Measurements from ENCODE around the gene PSMC5.

DNA sequence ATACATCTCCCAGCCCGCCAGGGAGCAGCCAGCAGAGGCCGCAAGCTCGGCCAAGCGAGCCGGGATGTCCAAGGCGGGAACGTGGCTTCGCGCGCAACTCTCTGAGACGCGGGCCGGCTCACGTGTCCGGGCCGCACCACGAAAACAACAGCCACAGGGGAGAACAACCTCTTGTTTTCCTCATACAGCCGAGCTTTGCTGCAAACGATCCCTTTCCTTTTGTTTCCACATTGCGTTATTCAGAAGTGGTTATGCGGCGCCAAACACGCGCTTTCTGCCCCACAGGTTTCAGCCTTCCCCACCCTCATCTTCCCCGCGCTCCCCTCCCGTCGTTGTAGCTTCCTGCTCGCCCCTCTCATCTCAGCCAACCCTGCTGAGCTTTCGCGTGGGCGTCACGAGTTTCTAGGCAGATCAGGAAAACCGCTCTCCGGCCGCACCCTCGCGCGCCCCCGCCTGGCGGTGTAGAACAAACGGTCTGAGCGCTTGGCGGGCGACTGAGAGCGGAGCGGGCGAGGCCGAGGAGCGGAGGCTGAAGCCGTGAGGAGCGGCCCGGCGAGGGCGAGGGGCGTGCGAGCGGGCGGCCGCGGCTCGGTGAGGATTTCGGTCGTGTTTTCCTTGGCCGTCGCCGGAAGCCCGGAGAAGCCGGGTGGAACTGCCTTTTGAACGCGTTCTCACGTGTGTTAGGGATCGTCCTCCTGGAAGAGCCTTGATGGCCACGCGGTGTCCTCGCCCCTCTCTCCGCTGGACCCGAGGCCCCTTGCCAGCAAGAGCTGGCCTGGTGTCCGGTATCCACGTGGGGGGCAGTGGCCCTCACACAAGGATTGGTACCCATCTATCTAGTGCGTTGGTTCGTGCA lies 21.8 kb downstream of the PSMC5 start:
- TF ChIP-seq POLR2A (IDR thresholded peaks at IDR 0.05; ENCODE audit: low read depth, low read length): no peak
- TF ChIP-seq CTCF (IDR thresholded peaks at IDR 0.05; ENCODE audit: extremely low read depth in 1 of 2, insufficient read depth in 1 of 2, low read depth in 1 of 2, low read length in 2 of 2): peak; percentile 84 to 87
- peak; percentile 34 for TF ChIP-seq POLR2AphosphoS5 (IDR thresholded peaks at IDR 0.05; ENCODE audit: insufficient read depth, low read depth, low read length)
- TF ChIP-seq, protein P1, sequence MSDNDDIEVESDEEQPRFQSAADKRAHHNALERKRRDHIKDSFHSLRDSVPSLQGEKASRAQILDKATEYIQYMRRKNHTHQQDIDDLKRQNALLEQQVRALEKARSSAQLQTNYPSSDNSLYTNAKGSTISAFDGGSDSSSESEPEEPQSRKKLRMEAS (IDR thresholded peaks at IDR 0.05; ENCODE audit: insufficient read depth, insufficient read length): peak; percentile 91
- TF ChIP-seq JUN (IDR thresholded peaks at IDR 0.05; ENCODE audit: borderline replicate concordance, insufficient read depth, insufficient read length, low read depth): no peak
- no peak for TF ChIP-seq FOS (IDR thresholded peaks at IDR 0.05; ENCODE audit: borderline replicate concordance, insufficient read depth, low read length)
- TF ChIP-seq GATA2 (IDR thresholded peaks at IDR 0.05; ENCODE audit: insufficient read depth, insufficient read length, low read depth, low read length): no peak
